ENCODE measurements around the gene ORAI3.

ORAI3 gene

DNA sequence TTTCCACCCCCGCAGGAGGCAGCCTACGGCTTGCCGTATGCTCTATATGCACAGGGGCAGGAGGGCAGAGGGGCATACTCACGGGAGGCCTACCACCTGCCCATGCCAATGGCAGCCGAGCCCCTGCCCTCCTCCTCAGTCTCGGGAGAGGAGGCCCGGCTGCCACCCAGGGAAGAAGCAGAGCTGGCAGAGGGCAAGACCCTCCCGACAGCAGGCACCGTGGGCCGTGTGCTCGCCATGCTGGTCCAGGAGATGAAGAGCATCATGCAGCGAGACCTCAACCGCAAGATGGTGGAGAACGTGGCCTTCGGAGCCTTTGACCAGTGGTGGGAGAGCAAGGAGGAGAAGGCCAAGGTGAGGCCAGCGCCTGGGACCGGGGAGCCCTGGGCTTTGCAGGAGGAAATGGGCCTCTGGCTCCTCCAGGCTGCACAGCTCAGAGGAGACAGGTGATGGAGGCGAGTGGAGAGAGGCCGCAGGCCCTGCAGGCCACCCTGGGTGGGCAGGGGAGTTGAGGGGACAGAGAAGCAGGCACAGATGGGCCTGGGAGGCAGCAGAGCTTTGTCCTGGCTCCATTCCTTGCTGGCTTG lies 17.3 kb downstream of the ORAI3 start:
- DNase-seq (ENCODE audit: low read depth in 3 of 3, low spot score in 1 of 3), result no peak

DNA sequence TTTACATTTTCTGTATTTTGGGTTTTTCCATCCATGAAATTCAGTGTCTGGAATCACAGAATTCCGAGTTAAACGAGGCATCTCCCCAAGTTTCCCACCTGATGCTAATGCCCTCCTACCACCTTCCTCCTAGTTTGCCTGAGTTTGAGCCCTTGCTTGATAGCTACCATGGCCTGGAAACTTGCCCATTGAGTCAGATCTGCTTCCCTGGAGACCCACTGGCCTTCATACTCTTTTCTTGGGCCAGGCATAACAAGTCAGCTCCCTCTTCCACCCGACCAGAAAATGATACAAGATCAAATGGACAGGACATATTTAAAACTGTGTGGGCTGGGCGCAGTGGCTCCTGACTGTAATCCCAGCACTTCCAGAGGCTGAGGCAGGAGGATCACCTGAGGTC lies 18.9 kb downstream of the ORAI3 start:
- DNase-seq (ENCODE audit: low read depth in 3 of 3, low spot score in 1 of 3), result no peak

- no peak for DNase-seq (ENCODE audit: low read depth in 3 of 3, low spot score in 1 of 3)
Observed at GRCh38 chr16:30969246-30969842, 20.5 kb downstream of the ORAI3 start.

DNA sequence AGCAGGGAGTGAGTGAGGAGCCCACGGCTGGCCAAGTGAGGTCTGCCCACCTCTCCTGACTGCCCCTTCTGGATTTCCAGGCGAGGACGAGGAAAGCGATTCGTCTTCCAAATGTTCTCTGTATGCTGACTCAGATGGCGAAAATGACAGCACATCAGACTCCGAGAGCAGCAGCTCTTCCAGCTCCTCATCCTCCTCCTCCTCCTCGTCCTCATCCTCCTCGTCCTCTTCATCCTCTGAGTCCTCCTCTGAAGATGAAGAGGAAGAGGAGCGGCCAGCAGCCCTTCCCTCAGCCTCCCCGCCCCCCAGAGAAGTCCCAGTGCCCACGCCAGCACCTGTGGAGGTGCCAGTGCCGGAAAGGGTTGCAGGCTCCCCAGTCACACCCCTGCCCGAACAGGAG lies 22.4 kb downstream of the ORAI3 start:
- no peak for DNase-seq (ENCODE audit: low read depth in 3 of 3, low spot score in 1 of 3)

DNA sequence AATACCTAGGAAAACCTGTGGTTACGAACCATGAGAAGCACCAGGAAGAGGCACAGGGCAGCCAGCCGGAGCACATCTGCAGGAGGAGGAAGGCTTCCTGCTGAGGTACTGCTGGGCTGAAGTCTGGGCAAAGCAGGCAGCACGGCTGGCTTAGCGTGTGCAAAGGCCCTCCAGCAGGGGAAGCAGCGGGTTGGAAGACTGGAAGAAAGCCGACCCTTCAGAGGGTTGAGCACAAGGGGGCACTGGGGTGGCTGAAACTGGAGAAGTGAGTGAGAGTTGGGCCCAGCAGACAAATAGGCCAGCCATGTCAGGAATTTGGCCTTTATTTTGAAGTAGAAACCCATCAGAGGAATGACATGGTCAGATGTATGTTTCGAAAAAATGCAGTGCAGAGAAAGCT lies 24.0 kb downstream of the ORAI3 start:
- DNase-seq (ENCODE audit: low read depth in 3 of 3, low spot score in 1 of 3), result no peak

DNA sequence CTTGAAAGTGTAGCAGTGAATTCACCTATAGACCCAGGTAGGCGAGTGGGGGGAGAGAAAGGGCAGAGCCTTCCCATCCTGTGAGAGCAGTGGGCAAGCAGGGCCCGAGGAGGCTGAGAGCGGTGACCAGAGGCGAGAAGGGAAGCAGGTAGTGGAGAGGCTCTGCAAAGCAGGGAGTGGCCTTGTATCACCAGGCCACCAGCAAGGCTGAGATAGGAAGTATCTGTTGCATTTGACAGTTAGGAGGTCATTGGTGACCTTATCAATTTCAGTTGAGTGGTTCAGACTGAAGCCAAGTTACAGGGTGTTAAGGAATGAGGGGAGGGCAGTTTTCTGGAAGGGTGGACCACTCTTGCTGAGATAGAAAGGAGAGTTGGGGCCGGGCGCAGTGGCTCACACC lies 25.5 kb downstream of the ORAI3 start:
- DNase-seq (ENCODE audit: low read depth in 3 of 3, low spot score in 1 of 3), result no peak

GRCh38 chr16:30976486-30976885 lies 27.6 kb downstream of the ORAI3 start:
- no peak for DNase-seq (ENCODE audit: low read depth in 3 of 3, low spot score in 1 of 3)

DNA sequence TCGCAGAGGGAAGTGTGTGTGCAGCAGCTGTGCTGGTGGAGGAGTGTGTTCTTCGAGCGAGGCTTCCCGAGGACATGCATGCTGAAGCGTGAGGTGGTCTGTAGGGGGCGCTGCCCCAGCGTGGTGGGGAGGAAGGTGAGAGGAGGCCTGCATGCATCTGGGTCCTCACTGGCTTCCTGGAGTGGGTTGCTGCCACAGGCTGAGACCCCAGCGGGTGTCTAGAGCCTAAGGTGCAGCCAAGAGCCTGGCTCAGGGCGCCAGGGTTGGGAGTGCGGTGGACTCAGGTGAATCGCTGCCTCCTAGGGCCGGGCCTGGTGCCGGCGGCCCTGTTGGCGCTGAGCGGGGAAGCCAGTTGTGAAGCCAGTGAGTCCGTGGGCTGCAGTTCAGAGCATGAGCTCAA lies 28.6 kb downstream of the ORAI3 start:
- no peak for DNase-seq (ENCODE audit: low read depth in 3 of 3, low spot score in 1 of 3)

- no peak for DNase-seq (ENCODE audit: low read depth in 3 of 3, low spot score in 1 of 3)
Observed at GRCh38 chr16:30979170-30980022, 30.5 kb downstream of the ORAI3 start.

DNA sequence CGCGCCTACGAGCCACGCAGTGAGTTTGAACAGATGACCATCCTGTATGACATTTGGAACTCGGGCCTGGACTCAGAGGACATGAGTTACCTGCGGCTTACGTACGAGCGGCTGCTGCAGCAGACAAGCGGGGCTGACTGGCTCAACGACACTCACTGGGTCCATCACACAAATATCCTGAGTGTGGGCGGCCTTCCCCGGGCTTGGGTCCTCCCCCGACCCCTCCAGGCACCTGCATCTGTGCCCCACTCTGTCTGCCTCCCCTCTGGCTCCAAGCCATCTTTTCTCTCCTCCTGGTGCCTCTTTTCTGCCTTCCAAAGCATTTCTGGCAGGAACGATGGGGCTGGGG lies 31.1 kb downstream of the ORAI3 start:
- no peak for DNase-seq (ENCODE audit: low read depth in 3 of 3, low spot score in 1 of 3)

DNA sequence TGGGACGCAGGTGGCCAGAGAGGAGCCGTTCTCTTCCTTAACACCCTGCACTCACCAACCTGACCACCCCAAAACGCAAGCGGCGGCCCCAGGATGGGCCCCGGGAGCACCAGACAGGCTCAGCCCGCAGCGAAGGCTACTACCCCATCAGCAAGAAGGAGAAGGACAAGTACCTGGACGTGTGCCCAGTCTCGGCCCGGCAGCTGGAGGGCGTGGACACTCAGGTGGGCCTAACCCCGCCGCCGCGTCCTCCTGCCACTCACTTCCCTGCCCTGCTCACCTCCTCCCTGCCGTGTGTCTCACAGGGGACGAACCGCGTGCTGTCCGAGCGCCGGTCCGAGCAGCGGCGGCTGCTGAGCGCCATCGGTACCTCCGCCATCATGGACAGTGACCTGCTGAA lies 31.6 kb downstream of the ORAI3 start:
- DNase-seq (ENCODE audit: low read depth in 3 of 3, low spot score in 1 of 3), result no peak

DNA sequence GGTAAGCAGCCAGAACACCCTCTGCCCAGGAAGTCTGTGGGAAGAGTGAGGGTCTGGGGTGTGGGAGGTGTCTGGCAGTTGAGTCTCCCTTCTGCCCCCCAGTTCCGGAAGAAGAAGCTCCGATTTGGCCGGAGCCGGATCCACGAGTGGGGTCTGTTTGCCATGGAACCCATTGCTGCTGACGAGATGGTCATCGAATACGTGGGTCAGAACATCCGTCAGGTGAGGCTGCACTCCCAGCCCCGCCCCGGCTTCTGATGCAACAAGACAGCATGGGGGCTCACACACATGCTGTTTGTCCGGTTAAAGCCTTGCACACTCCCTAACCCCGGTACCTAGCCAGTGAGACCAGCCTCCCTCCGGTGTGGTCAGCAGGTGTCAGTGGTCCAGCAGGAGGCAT lies 32.1 kb downstream of the ORAI3 start:
- no peak for DNase-seq (ENCODE audit: low read depth in 3 of 3, low spot score in 1 of 3)

DNA sequence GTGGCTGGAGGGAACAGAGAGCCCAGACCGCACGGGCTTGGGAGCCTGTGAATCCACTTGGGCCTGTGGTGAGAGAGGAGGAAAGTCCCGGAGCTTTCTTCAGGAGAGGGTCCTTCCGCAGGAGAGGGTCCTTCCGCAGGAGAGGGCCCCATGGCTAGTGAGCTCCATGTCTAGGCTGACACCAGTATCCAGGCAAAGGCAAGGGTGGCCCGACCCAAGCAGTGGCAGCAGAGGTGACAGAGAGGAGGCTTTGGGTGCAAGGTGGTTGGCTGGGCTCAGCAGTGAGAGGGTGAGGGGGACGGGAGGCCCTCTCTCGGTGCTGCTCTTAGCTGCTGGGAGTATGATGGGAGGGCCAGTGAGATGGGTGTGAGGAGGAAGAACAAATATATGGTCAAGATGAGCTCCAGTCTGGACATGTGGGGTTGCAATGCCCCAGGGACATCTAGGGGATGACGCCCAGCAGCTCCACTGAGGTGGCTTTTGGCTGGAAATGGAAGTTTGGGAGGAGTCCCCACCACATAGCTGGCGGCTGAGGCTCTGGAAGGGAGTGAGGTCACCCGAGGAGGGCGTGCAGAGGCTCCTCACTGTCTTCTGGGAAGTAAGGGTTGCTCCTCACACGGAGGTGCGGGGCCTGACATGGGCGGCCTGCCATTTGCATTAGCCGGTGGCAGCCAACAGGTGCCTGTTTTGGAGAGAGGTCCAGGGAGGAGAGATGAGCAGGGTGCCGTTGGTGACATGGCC lies 33.9 kb downstream of the ORAI3 start:
- DNase-seq (ENCODE audit: low read depth in 3 of 3, low spot score in 1 of 3), result no peak

- no peak for DNase-seq (ENCODE audit: low read depth in 3 of 3, low spot score in 1 of 3)
Observed at GRCh38 chr16:30983289-30983889, 34.5 kb downstream of the ORAI3 start.

- DNase-seq (ENCODE audit: low read depth in 3 of 3, low spot score in 1 of 3), result no peak
Observed at GRCh38 chr16:30983898-30984610, 35.2 kb downstream of the ORAI3 start.

DNA sequence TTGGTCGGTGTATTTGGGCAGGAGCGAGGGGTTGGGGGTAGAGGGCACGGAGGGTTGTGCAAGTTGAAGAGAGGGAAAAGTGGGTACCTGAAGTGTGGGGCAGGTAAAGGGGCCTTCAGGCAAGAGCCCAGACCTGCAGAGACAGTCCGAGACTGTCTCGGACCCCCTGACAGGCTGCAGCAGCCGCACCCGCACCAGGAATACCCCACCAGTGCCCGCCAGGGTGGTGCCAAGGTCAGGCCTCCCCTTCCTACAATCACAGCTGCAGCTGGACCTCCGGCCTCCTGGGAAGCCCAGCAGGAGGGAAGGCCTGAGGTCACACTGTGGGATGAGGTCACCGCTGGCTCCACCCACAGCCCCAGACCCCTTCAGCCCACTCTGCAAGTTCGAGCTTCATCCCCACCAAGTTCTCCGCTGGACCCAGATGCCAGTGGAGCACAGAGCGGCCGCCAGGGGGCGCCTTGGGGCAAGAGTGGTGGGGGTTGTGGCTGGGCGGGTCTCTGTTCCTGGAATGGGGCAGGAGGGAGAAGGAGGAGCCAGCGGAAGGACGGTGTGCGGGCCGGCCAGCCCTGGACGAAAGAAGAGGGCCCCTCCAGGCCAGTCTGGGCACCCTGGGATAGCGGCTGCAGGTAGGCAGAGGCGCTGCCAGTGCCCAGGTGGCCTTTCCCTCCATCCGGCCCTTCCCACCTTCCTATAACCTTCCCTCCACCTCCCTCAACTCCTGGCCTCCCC lies 36.0 kb downstream of the ORAI3 start, which contains the start of gene HSD3B7:
Gene HSD3B7, plus strand, starts transcription at position 539 of the 732 bp plus-strand sequence. CDS start 452 bp downstream, outside the sequence.
- peak; percentile 28 to 81 (median 64) for DNase-seq (ENCODE audit: low read depth in 3 of 3, low spot score in 1 of 3)

DNA sequence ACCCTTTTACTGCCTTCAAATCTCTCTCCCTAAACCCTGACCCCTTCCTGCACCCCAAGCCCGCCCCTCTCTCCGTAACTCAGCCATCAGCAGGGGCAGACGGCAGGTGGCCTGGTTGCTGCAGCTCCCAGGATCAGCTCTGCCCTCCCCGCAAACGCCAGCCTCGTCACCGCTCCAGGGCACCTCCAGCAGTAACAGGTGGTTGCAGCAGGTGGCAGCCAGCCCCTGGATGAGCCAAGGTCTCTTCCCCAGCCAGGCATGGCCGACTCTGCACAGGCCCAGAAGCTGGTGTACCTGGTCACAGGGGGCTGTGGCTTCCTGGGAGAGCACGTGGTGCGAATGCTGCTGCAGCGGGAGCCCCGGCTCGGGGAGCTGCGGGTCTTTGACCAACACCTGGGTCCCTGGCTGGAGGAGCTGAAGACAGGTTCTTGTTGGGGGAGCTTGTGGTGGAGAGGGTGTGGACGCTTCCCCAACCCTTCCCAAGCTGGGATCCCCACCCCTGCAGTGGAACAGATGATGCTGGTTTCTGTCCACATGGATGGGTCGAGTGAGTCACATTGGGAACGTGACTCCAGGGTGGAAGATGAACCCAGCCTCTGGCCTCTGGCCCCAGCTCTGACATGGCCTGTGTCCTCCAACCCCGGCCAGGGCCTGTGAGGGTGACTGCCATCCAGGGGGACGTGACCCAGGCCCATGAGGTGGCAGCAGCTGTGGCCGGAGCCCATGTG lies 36.7 kb downstream of the ORAI3 start:
- no peak for DNase-seq (ENCODE audit: low read depth in 3 of 3, low spot score in 1 of 3)

GRCh38 chr16:30986129-30986991 lies 37.5 kb downstream of the ORAI3 start:
- DNase-seq (ENCODE audit: low read depth in 3 of 3, low spot score in 1 of 3), result no peak

Measured in stimulated activated CD4-positive, alpha-beta T cell treated with anti-CD3 and anti-CD28 coated beads, TNF-alpha, amount 100 ng/mL, for 1 hour (primary cell).